OCI-LY7 (cell line): ENCODE data around the gene CHKA. TPM values are rescaled to one million over a fixed set of nuclear protein-coding genes. Genes with fewer than 3 reads are reported as not detected.

Experiments used
- BruUV-seq: library from RNA; stranded (reverse); fragments of 400-500 nt; replicated peaks from 2 replicates; lab custom pipeline; 2021; lab: Mats Ljungman, UMichigan
- CTCF ChIA-PET: fragments of 300-600 bp; sonication (Branson Sonifier 250); formaldehyde crosslinking; loops from one replicate; lab custom pipeline; 2022; ENCODE audit warnings: antibody characterized with exemption; ENCODE audit not compliant: unreplicated experiment; lab: Charles Lee
- POLR2A ChIA-PET: fragments of 300-600 bp; sonication (Branson Sonifier 250); formaldehyde crosslinking; loops from one replicate; lab custom pipeline; 2022; ENCODE audit warnings: antibody characterized with exemption; lab: Charles Lee
- DNase-seq: peaks from one replicate; pipeline ENCODE4 v3.0.0-alpha.2; 2015; ENCODE audit warnings: low spot score
- H2AFZ ChIP-seq: fragments of 200-600 bp; sonication (generic), shearing (Covaris generic); 2 replicates; pipeline ENCODE4 v1.6.1; 2014; ENCODE audit warnings: mild to moderate bottlenecking, antibody characterized with exemption, low read length, moderate library complexity
- H3K27ac ChIP-seq: fragments of 200-600 bp; sonication (generic); 2 replicates; pipeline ENCODE4 v1.5.1; 2014; ENCODE audit warnings: mixed run types, low read depth, mild to moderate bottlenecking, moderate library complexity, low read length, inconsistent platforms; ENCODE audit not compliant: poor library complexity, severe bottlenecking
- H3K36me3 ChIP-seq: fragments of 200-600 bp; sonication (generic); 2 replicates; pipeline ENCODE4 v1.6.1; 2014; ENCODE audit warnings: mild to moderate bottlenecking, antibody characterized with exemption, low read length, moderate library complexity, mixed read lengths; ENCODE audit not compliant: insufficient read depth
- H3K4me1 ChIP-seq: fragments of 200-600 bp; sonication (generic); 2 replicates; pipeline ENCODE4 v1.5.1; 2014; ENCODE audit warnings: mild to moderate bottlenecking, low read length; ENCODE audit not compliant: insufficient read depth, poor library complexity, severe bottlenecking
- H3K4me2 ChIP-seq: fragments of 200-600 bp; sonication (generic); 2 replicates; pipeline ENCODE4 v1.6.1; 2014; ENCODE audit warnings: mild to moderate bottlenecking, low read length
- H3K4me3 ChIP-seq: fragments of 200-600 bp; sonication (generic); 2 replicates; pipeline ENCODE4 v1.5.1; 2014; ENCODE audit warnings: mild to moderate bottlenecking, low read depth, low read length; ENCODE audit not compliant: poor library complexity, severe bottlenecking
- H3K79me2 ChIP-seq: fragments of 200-600 bp; sonication (generic); 2 replicates; pipeline ENCODE4 v1.6.1; 2016; ENCODE audit warnings: low read depth, mild to moderate bottlenecking, low read length, moderate library complexity, mixed read lengths; ENCODE audit not compliant: insufficient read depth
- H3K9me2 ChIP-seq: fragments of 200-600 bp; sonication (generic); 2 replicates; pipeline ENCODE4 v1.6.1; 2016; ENCODE audit warnings: mild to moderate bottlenecking, low read length, mixed read lengths; ENCODE audit not compliant: insufficient read depth
- H3K9me3 ChIP-seq: fragments of 200-600 bp; sonication (generic); 2 replicates; pipeline ENCODE4 v1.6.1; 2014; ENCODE audit warnings: mild to moderate bottlenecking, mixed run types, low read length, mixed read lengths
- H4K20me1 ChIP-seq: fragments of 200-600 bp; sonication (generic); 2 replicates; pipeline ENCODE4 v1.6.1; 2014; ENCODE audit warnings: mild to moderate bottlenecking, antibody characterized with exemption, low read length, moderate library complexity, mixed read lengths; ENCODE audit not compliant: insufficient read depth
- EZH2phosphoT487 ChIP-seq: fragments of 200-600 bp; sonication (generic); IDR thresholded peaks from 2 replicates; pipeline ENCODE4 v1.6.1; 2018; ENCODE audit warnings: low read depth, borderline replicate concordance, mild to moderate bottlenecking, mixed run types, antibody characterized with exemption, low read length, moderate library complexity, mixed read lengths
- intact Hi-C: fragments of 100-400 bp; cut with micrococcal nuclease; formaldehyde crosslinking; loops from one replicate; pipeline ENCODE4 v1.10.0; 2022; ENCODE audit not compliant: unreplicated experiment
- total RNA-seq, 2 experiments: library from RNA; depleted of rRNA in 1 of 2; stranded (reverse); fragments of >200 nt in 1 of 2; shearing (Covaris generic) in 1 of 2; gene quantifications; 2 replicates each; pipeline ENCODE4 v1.2.3, GENCODE V29; 2014 to 2022
- TF ChIP-seq, protein P1 (sequence below): fragments of 200-600 bp; sonication (generic); conservative IDR thresholded peaks from 2 replicates; pipeline ENCODE4 v1.5.1; 2014; ENCODE audit warnings: mild to moderate bottlenecking, antibody characterized with exemption, low read length, moderate library complexity, mixed read lengths

CHKA gene
- total RNA-seq, 2 experiments from 2014 or later: 36.1 to 47.2 TPM

DNA sequence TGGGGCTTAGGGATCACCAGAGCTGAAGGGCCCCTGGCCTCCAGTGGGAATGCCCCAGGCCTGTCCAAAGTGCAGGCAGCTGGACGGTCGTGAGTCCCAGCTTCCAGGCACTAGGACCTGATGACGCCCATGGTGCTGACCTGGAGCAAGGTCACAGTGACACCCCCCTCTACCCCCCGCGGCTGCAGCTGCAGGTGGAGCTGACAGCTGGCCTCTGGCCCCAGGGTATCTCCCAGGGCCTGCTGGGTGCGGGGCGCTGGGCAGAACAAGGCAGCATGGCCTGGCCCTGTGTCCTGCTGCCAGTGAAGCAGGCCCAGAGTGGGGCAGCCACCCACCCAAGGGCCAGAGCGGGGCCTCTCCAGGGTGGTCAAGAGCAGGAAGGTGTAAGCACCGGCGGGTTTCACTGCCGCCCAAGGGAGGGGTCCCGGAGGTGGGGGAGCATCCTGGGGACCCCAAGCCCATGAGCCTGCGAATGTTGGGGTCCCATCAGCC lies 82.9 kb downstream of the CHKA start:
- Histone ChIP-seq H3K9me3 (no peaks in the 10 kb centered on the region), H3K4me2 (peak overlapping the region; percentile 97), H3K27ac (peak overlapping the region; percentile 79), H3K4me3 (peak overlapping the region; percentile 79), H3K36me3 (peaks cover 37% of the 10 kb centered on the region), H4K20me1 (no peaks in the 10 kb centered on the region), H3K4me1 (peaks cover 30% of the 10 kb centered on the region), H3K79me2 (peaks cover 21% of the 10 kb centered on the region; the same call in 1 of the 2 replicates), H2AFZ (peak overlapping the region; percentile 42; the same call in 1 of the 2 replicates), H3K9me2 (no peaks in the 10 kb centered on the region)
- DNase-seq: peak; percentile 27
- CTCF ChIA-PET: interaction anchor here (0.5 kb wide), 1 partner anchor 28 kb away, joined by 5 read pairs; the partner anchor contains the start of gene ALDH3B1
- TF ChIP-seq EZH2phosphoT487: no peak
- TF ChIP-seq, protein P1, sequence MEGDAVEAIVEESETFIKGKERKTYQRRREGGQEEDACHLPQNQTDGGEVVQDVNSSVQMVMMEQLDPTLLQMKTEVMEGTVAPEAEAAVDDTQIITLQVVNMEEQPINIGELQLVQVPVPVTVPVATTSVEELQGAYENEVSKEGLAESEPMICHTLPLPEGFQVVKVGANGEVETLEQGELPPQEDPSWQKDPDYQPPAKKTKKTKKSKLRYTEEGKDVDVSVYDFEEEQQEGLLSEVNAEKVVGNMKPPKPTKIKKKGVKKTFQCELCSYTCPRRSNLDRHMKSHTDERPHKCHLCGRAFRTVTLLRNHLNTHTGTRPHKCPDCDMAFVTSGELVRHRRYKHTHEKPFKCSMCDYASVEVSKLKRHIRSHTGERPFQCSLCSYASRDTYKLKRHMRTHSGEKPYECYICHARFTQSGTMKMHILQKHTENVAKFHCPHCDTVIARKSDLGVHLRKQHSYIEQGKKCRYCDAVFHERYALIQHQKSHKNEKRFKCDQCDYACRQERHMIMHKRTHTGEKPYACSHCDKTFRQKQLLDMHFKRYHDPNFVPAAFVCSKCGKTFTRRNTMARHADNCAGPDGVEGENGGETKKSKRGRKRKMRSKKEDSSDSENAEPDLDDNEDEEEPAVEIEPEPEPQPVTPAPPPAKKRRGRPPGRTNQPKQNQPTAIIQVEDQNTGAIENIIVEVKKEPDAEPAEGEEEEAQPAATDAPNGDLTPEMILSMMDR: no peak
- POLR2A ChIA-PET: interaction anchor here (0.6 to 1.2 kb wide), 4 partner anchors 8 to 557 kb away, joined by 3 to 5 read pairs (median 4); partner anchors contain the start of gene NDUFS8
- intact Hi-C loops: loop anchor here (2.0 kb wide), 1 partner anchor 83 kb away; the partner anchor contains the start of gene CHKA
- BruUV-seq: no TSS peak

DNA sequence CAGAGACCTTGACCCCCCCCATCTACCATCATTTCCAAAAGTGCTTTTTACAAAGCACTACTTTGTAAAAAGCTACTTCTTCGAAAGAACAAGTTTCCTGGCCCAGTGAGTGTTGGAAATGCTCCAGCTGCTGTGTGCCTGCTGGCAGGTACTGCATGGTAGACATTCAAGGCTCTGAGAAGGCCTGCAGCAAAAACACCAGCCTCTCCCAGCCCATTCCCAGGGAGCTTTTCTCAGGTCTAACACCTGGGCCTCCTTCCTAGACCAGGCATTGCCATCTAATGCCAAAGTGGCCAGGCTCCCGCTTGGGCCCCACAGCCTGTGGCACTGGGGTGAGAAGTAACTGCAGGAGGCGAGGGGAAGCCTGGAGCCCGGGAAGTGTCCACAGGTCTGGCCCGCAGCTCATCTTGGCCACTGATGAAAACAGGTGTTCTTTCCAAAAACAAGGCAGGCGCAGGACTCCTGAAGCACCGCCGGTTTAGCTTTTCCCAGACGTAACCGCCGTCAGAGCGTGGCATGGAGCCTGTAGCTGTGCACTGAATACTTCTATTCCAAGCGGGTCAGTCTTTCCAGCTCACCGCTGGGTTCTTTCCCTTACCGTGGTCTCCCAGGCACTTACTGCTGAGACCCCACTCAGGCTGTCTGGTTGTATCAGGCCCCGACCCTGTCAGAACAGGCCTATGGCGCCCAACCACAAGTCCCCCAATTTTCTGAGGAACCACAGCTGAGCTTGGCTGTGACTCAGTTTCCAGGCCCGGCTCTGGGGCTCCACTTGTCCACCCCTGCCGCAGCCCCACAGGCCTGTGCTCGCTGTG lies 83.6 kb downstream of the CHKA start:
- Histone ChIP-seq H4K20me1 (no peaks in the 10 kb centered on the region), H3K79me2 (peaks cover 21% of the 10 kb centered on the region; the same call in 1 of the 2 replicates), H3K4me3 (no peak overlapping the region), H3K9me2 (no peaks in the 10 kb centered on the region), H3K36me3 (peaks cover 36% of the 10 kb centered on the region), H3K27ac (peak overlapping the region; percentile 79), H2AFZ (no peak overlapping the region), H3K4me1 (peaks cover 30% of the 10 kb centered on the region), H3K9me3 (no peaks in the 10 kb centered on the region), H3K4me2 (peak overlapping the region; percentile 97)
- no peak for DNase-seq
- no TSS peak for BruUV-seq
- intact Hi-C loops: loop anchor here (2.0 kb wide), 1 partner anchor 83 kb away; the partner anchor contains the start of gene CHKA
- no peak for TF ChIP-seq EZH2phosphoT487
- TF ChIP-seq, protein P1: no peak
- ChIA-PET POLR2A (interaction anchor here (1.1 kb wide), 1 partner anchor 230 kb away, joined by 3 read pairs; no protein-coding TSS in a partner anchor), CTCF (no interaction called here)
